GM10248 (cell line): Measurements from ENCODE around the gene MLLT6.

Experiments used
- CTCF ChIA-PET: fragments of 300-600 bp; sonication (Branson Sonifier 250); formaldehyde crosslinking; extraction: SDS; loops from one replicate; lab custom pipeline; 2021; ENCODE audit warnings: antibody characterized with exemption; lab: Yijun Ruan, JAX
- POLR2A ChIA-PET: fragments of 350-650 bp; sonication (Branson Sonifier 250); formaldehyde crosslinking; extraction: SDS; loops from one replicate; lab custom pipeline; 2020; ENCODE audit warnings: antibody characterized with exemption; lab: Yijun Ruan, JAX
- DNase-seq: peaks from one replicate; pipeline ENCODE4 v3.0.0; 2012; ENCODE audit errors: extremely low spot score
- TF ChIP-seq, protein P1 (sequence below): IDR thresholded peaks from 2 replicates; pipeline ENCODE4 v1.5.1; 2012; ENCODE audit warnings: mild to moderate bottlenecking, low read depth; ENCODE audit errors: extremely low read depth, missing control alignments, control extremely low read depth

Gene MLLT6

DNA sequence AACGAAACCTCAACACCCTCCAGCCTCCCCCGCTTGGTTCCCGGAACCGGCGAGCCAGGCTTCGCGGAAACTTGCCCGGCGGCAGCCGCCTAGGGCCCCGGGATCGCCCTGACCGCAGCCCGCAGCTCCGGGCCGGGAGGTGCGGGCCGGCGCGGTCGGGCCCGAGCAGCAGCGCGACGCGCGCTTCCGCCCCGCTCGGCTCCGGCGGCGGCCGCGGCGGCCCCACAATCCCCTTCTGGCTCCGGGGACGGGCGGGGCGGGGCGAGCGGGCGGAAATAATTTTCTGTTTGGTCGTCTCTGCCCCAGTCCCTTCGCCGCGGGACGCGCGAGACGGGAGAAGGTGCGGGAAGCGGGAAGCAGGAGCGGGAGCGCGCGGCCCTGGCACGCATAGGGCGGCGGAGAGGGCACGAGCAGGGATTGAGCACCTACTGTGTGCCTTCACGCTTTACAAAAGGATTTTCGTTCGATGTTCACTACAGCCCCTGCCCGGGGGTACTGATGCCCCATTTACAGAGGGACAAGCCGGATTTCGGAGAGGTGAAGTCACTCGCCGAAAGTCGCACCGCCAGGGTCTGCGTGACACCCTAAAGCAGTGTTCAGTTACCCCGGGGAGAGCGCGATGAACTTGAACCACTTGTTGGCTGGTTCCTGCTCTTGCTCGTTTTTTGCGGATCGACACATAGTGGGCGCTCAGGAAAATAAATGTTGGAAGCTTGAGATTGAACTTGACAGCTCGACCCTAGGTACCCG is 2.7 kb upstream of the MLLT6 start:
- ChIA-PET POLR2A (interaction anchor here (1.2 kb wide), 1 partner anchor 167 kb away, joined by 3 read pairs; the partner anchor contains the start of gene LASP1), CTCF (interaction anchor here (1.5 kb wide), 1 partner anchor 10 kb away, joined by 3 read pairs; no protein-coding TSS in a partner anchor)
- TF ChIP-seq, protein P1, sequence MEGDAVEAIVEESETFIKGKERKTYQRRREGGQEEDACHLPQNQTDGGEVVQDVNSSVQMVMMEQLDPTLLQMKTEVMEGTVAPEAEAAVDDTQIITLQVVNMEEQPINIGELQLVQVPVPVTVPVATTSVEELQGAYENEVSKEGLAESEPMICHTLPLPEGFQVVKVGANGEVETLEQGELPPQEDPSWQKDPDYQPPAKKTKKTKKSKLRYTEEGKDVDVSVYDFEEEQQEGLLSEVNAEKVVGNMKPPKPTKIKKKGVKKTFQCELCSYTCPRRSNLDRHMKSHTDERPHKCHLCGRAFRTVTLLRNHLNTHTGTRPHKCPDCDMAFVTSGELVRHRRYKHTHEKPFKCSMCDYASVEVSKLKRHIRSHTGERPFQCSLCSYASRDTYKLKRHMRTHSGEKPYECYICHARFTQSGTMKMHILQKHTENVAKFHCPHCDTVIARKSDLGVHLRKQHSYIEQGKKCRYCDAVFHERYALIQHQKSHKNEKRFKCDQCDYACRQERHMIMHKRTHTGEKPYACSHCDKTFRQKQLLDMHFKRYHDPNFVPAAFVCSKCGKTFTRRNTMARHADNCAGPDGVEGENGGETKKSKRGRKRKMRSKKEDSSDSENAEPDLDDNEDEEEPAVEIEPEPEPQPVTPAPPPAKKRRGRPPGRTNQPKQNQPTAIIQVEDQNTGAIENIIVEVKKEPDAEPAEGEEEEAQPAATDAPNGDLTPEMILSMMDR, result no peak
- DNase-seq, result peak; percentile 79

DNA sequence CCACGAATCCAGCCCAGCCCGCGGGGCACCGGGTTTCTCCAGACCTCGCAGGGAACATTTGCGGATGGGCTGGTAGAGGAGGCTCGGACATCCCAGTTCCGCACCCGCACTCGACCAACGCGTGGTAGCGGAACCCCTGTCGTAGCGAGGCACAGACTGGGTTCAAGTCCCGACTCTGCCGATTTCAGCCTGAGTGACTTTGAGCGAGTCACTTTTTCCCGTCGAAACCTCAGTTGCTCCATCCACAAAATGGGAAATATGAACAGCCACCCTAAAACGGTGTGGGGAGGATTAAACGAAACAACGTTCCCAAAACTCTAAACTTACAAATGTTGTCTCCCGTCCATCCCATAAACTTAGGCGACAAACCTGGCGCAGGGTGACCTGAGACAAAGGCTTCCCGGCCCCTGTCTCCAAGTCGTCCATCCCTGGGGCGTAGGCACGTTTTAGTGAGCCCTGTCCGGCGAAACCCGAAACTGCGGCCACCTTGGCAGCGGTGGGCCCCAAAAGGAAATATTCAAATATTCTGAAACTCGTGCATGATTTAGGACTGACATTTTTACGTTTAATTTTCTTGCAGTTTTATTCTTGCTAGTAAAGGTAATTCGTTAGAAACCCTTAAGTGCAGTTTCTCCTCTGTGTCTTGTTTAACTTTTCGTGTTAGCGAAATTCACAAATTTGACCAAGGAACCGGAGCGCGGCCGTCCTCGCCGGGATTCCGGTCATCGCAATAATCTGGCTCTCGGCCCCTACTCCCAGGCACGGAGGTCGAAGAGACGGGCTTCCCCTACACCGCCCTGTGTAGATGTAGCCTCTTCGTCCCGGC is 1.9 kb upstream of the MLLT6 start:
- DNase-seq, result peak; percentile 50
- CTCF ChIA-PET, result interaction anchor here (1.9 kb wide), 1 partner anchor 32 kb away, joined by 5 read pairs; no protein-coding TSS in a partner anchor
- TF ChIP-seq, protein P1, result no peak
- POLR2A ChIA-PET, result no interaction called here

DNA sequence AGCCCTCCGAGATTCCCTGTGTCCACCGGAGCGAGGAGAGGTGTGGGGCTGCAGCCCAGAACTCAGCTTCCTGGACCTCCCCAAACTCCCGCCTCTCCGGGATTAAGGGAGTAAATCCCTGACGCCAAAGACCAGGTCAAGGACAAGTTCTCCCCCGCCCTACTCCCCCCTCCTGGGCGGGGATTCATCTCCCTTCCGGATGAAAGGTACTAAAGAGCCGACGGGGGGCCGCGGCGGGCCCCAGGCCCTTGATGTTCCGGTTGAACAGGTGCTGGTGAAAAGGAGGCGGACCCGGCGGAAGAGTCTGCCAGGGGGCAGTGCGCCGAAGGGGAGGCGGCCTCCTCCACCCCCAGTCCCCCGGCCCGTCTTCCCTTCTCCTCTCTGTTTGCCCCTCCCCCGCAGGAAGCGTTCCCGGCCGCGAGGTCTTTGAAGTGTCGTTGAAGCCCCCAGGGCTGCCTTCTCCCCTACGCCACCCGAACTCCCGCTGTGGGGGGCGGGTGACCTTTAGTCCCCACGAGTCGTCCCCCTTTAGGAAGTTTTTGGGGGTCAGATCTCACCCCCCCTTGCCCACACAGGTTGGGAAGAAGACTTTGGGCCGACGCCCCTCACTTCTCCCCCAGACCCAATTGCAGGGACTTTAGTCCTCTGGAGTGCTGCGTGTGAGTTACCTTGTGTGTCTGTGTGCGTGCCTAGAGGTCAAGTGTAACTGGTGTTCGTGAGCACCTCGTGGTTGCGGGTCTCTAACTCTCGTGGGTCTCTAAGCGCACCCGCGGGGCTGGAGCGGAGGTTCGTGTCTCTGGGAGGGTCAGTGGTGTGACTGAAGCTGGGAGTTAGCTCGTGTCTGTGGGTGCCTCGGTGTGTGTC is 1.1 kb upstream of the MLLT6 start:
- TF ChIP-seq, protein P1, result no peak
- POLR2A ChIA-PET, result interaction anchor here (0.6 kb wide), 1 partner anchor 101 kb away, joined by 3 read pairs; no protein-coding TSS in a partner anchor
- DNase-seq, result peak; percentile 84
- CTCF ChIA-PET, result interaction anchor here (1.0 to 3.9 kb wide), 3 partner anchors 12 to 31 kb away, joined by 3 to 18 read pairs (median 5); no protein-coding TSS in a partner anchor

DNA sequence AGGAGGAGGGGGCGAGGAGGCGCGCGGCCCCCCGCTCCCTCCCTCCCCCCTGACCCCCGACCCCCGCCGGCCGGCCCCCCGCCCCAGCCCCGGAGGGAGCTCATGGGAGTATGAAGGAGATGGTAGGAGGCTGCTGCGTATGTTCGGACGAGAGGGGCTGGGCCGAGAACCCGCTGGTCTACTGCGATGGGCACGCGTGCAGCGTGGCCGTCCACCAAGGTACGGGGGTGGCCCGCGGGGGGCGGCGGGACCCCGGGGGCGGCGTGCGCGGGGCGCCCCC is 390 bp downstream of the MLLT6 start:
- DNase-seq, result peak; percentile 56
- POLR2A ChIA-PET, result interaction anchor here (0.6 kb wide), 1 partner anchor 29 kb away, joined by 4 read pairs; no protein-coding TSS in a partner anchor
- CTCF ChIA-PET, result interaction anchor here (2.2 to 3.9 kb wide), 2 partner anchors 10 to 29 kb away, joined by 9 to 18 read pairs; no protein-coding TSS in a partner anchor
- TF ChIP-seq, protein P1, result no peak

DNA sequence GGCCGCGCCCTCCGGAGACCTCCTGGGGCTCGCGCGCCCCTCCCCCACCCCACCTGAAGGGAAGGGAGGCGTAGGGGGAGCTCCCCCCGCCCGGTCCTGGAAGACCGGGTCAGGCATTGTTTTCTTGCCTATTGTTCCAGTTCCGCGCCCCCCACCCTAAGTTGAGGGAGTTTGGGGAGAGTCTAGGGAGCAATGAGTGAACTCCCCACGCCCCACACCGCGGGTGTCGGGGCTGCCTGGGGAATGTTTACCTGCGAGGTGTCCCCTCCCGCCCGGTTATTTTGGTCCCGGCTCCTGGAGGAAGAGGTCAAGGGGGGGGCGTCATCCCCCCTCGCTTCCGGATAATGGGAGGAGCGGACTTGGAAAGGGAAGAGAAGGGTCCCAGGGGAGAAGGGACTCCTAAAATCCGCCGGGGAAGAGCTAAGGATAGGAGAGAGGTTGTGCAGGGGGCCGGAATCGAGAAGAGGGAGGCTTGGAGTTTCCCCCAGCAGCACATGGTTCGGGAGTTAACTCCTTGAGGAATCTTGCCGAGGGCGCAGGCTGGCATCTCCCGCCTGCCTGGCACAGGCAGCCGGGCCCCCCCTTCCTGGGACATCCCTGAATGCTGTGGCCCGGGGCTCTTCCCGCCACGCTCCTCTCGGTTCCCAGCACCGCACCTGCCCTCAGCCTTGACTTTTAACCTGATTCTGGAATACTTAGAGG is 881 bp downstream of the MLLT6 start:
- ChIA-PET POLR2A (interaction anchor here (0.6 kb wide), 1 partner anchor 30 kb away, joined by 4 read pairs; no protein-coding TSS in a partner anchor), CTCF (interaction anchor here (1.0 to 3.9 kb wide), 4 partner anchors 10 to 30 kb away, joined by 3 to 18 read pairs (median 8); partner anchors contain the start of gene CISD3)
- TF ChIP-seq, protein P1, result no peak
- DNase-seq, result no peak
